ENCODE measurements around the gene IFNB1. TPM values are rescaled to one million over a fixed set of nuclear protein-coding genes. Genes with fewer than 3 reads are reported as not detected.

IFNB1 gene
- total RNA-seq, 1 experiment from 2014 or later = not detected

GRCh38 chr9:21081451-21081850 lies 3.7 kb upstream of the IFNB1 start:
- CTCF ChIA-PET = interaction anchor here (0.7 to 1.2 kb wide), 2 partner anchors 15 to 29 kb away, joined by 3 read pairs; no protein-coding TSS in a partner anchor

More at GRCh38 chr9:21081451-21081850, 3.7 kb upstream of the IFNB1 start:
- Histone ChIP-seq H3K4me1 (ENCODE audit: control insufficient read depth in 1 of 2, insufficient read depth in 2 of 2, low read length in 2 of 2) (no peaks in the 10 kb centered on the region; a peak in 1 of 4 replicates), H4K20me1 (ENCODE audit: insufficient read depth) (no peaks in the 10 kb centered on the region), H3K4me3 (replicated peaks in 1 of 2; ENCODE audit: low read depth in 1 of 2, low read length in 2 of 2) (no peak overlapping the region), H3K27me3 (ENCODE audit: insufficient read depth, low read length) (no peaks in the 10 kb centered on the region), H3K9me3 (ENCODE audit: control insufficient read depth in 1 of 2, insufficient read depth in 1 of 2, low read depth in 1 of 2, low read length in 2 of 2) (no peaks in the 10 kb centered on the region), H2AFZ (ENCODE audit: low read depth, low read length, poor library complexity, severe bottlenecking) (no peak overlapping the region), H3K36me3 (ENCODE audit: control insufficient read depth in 1 of 2, insufficient read depth in 2 of 2, low read length in 2 of 2) (no peaks in the 10 kb centered on the region), H3K27ac (ENCODE audit: low read depth, low read length) (no peak overlapping the region), H3K79me2 (ENCODE audit: insufficient read depth, low read length) (no peaks in the 10 kb centered on the region), H3K9ac (ENCODE audit: low read length) (no peak overlapping the region), H3K9me2 (ENCODE audit: insufficient read depth) (no peaks in the 10 kb centered on the region), H3K4me2 (ENCODE audit: low read length) (no peak overlapping the region)
- ChIA-PET RAD21 (ENCODE audit: low non-redundant PET in 1 of 2, low total read pairs in 2 of 2, uncharacterized antibody in 2 of 2, unreplicated experiment in 2 of 2) (no interaction called here), POLR2A (no interaction called here)
- no peak for ATAC-seq
- no peak for DNase-seq (ENCODE audit: low read depth, low spot score)
- no peak for TF ChIP-seq RAD21 (IDR thresholded peaks at IDR 0.05; ENCODE audit: low read depth)
- no peak for TF ChIP-seq REST (IDR thresholded peaks at IDR 0.05; ENCODE audit: low read depth)
- no peak for TF ChIP-seq EZH2 (IDR thresholded peaks at IDR 0.05)
- TF ChIP-seq CEBPB (IDR thresholded peaks at IDR 0.05; ENCODE audit: low read depth) = no peak
- no peak for TF ChIP-seq POLR2A (IDR thresholded peaks at IDR 0.05; ENCODE audit: borderline replicate concordance, extremely low read depth, insufficient read depth, insufficient read length)
- TF ChIP-seq EZH2phosphoT487 (IDR thresholded peaks at IDR 0.05; ENCODE audit: borderline replicate concordance) = no peak
- no peak for TF ChIP-seq CBX3 (IDR thresholded peaks at IDR 0.05; ENCODE audit: low read depth)
- no TSS peak for BruUV-seq (replicated peaks)
- intact Hi-C loops (cut with micrococcal nuclease) = no loop called here
